ENCODE results near the gene TTYH1.

The TTYH1 gene

DNA sequence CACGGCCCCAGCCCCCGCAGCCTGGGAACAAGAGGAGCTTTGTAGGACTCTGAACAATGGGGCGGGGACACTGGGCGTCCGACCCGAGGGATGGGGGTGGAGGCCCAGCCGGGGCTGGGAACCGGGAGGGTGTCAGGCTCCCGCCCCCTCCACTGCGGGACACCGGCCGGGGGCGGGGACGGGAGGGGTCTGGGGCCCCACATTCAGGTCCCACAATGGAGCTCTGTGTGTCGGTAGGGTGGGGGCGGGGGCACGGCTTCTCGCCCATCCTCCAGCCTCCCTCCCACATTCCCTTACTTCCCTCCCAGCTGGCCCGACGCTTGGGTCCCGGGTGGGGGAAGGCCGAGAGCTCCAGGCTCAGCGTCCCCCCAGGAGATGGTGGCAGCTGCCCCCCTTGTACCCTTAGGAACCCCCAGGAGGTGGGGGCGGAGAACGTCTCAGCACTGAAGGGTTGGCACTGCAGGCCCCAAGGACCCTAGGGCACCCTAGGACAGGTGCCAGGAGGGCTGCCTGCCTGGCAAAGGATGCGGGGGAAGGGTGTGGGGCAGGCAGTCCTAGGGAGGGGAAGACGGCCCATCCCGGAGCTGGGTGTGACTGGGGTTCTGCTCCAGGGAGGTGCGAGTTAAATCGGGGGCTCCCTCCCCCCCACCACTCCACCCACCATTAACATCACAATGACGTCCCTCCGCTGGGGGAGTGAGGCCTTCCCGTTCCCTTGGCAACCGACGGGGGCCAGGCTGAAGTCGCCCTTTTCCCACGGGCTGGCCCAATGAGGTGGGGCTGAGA lies 5.3 kb downstream of the TTYH1 start:
- TF ChIP-seq, protein P1, sequence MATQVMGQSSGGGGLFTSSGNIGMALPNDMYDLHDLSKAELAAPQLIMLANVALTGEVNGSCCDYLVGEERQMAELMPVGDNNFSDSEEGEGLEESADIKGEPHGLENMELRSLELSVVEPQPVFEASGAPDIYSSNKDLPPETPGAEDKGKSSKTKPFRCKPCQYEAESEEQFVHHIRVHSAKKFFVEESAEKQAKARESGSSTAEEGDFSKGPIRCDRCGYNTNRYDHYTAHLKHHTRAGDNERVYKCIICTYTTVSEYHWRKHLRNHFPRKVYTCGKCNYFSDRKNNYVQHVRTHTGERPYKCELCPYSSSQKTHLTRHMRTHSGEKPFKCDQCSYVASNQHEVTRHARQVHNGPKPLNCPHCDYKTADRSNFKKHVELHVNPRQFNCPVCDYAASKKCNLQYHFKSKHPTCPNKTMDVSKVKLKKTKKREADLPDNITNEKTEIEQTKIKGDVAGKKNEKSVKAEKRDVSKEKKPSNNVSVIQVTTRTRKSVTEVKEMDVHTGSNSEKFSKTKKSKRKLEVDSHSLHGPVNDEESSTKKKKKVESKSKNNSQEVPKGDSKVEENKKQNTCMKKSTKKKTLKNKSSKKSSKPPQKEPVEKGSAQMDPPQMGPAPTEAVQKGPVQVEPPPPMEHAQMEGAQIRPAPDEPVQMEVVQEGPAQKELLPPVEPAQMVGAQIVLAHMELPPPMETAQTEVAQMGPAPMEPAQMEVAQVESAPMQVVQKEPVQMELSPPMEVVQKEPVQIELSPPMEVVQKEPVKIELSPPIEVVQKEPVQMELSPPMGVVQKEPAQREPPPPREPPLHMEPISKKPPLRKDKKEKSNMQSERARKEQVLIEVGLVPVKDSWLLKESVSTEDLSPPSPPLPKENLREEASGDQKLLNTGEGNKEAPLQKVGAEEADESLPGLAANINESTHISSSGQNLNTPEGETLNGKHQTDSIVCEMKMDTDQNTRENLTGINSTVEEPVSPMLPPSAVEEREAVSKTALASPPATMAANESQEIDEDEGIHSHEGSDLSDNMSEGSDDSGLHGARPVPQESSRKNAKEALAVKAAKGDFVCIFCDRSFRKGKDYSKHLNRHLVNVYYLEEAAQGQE (IDR thresholded peaks at IDR 0.05; ENCODE audit: insufficient replicate concordance, low read depth): no peak
- TF ChIP-seq, protein P2, sequence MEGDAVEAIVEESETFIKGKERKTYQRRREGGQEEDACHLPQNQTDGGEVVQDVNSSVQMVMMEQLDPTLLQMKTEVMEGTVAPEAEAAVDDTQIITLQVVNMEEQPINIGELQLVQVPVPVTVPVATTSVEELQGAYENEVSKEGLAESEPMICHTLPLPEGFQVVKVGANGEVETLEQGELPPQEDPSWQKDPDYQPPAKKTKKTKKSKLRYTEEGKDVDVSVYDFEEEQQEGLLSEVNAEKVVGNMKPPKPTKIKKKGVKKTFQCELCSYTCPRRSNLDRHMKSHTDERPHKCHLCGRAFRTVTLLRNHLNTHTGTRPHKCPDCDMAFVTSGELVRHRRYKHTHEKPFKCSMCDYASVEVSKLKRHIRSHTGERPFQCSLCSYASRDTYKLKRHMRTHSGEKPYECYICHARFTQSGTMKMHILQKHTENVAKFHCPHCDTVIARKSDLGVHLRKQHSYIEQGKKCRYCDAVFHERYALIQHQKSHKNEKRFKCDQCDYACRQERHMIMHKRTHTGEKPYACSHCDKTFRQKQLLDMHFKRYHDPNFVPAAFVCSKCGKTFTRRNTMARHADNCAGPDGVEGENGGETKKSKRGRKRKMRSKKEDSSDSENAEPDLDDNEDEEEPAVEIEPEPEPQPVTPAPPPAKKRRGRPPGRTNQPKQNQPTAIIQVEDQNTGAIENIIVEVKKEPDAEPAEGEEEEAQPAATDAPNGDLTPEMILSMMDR (IDR thresholded peaks at IDR 0.05; ENCODE audit: insufficient read depth, low read length): no peak
- TF ChIP-seq GABPA (IDR thresholded peaks at IDR 0.05; ENCODE audit: low read depth): no peak
- TF ChIP-seq POLR2AphosphoS5 (IDR thresholded peaks at IDR 0.05; ENCODE audit: low read depth): no peak
- TF ChIP-seq SPI1 (IDR thresholded peaks at IDR 0.05; ENCODE audit: borderline replicate concordance, low read depth): no peak
- Histone ChIP-seq H3K27me3 (ENCODE audit: insufficient read depth, poor library complexity, severe bottlenecking) (peaks cover 33% of the 10 kb centered on the region), H3K4me3 (replicated peaks; ENCODE audit: insufficient read depth, low read length) (no peak overlapping the region), H3K27ac (replicated peaks) (no peak overlapping the region)
- DNase-seq (ENCODE audit: low read depth in 1 of 2, low spot score in 1 of 2): no peak

DNA sequence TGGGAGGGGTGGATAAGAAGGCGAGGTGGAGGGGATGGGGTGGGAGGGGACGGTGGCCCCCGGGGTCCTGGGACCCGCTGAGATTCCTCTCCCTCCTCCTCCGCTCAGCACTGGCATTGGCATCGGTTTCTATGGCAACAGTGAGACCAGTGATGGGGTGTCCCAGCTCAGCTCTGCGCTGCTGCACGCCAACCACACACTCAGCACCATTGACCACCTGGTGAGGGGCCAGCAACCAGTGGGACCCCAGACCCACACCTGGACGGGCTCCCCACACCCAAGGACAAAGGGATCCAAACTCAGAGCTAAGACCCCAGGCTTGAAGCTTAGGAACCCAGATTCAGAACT lies 5.9 kb downstream of the TTYH1 start:
- no peak overlapping the region for H3K4me3 ChIP-seq (replicated peaks; ENCODE audit: insufficient read depth, low read length)
- no peak for DNase-seq (ENCODE audit: low read depth in 1 of 2, low spot score in 1 of 2)
- no peak overlapping the region for H3K27ac ChIP-seq (replicated peaks)
- peaks cover 31% of the 10 kb centered on the region for H3K27me3 ChIP-seq (ENCODE audit: insufficient read depth, poor library complexity, severe bottlenecking)
- no peak for TF ChIP-seq POLR2AphosphoS5 (IDR thresholded peaks at IDR 0.05; ENCODE audit: low read depth)

DNA sequence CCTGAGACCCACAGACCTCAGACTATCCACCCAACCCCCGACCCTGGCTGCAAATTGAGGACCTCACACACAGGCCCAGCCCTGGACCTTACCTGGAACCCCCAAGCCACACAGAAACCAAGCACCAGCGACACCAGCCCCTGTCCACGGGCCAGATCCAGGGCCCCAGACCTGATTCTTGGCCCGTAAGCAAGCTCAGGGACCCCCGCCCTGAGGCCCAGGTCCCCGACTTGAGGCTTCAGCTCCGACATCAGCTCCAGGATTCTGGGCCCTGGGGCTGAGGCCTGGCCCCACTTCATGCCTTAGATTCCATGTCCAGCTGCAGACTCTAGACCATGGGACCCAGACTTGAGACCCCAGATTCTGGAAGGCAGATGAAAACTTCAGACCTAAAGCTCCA lies 6.3 kb downstream of the TTYH1 start:
- no peak overlapping the region for H3K4me3 ChIP-seq (replicated peaks; ENCODE audit: insufficient read depth, low read length)
- no peak overlapping the region for H3K27ac ChIP-seq (replicated peaks)
- H3K27me3 ChIP-seq (ENCODE audit: insufficient read depth, poor library complexity, severe bottlenecking): peaks cover 28% of the 10 kb centered on the region
- TF ChIP-seq, protein P1 (IDR thresholded peaks at IDR 0.05; ENCODE audit: insufficient replicate concordance, low read depth): no peak
- TF ChIP-seq, protein P2 (IDR thresholded peaks at IDR 0.05; ENCODE audit: insufficient read depth, low read length): no peak
- no peak for TF ChIP-seq SPI1 (IDR thresholded peaks at IDR 0.05; ENCODE audit: borderline replicate concordance, low read depth)
- no peak for TF ChIP-seq GABPA (IDR thresholded peaks at IDR 0.05; ENCODE audit: low read depth)
- TF ChIP-seq POLR2AphosphoS5 (IDR thresholded peaks at IDR 0.05; ENCODE audit: low read depth): no peak
- DNase-seq (ENCODE audit: low read depth in 1 of 2, low spot score in 1 of 2): no peak

DNA sequence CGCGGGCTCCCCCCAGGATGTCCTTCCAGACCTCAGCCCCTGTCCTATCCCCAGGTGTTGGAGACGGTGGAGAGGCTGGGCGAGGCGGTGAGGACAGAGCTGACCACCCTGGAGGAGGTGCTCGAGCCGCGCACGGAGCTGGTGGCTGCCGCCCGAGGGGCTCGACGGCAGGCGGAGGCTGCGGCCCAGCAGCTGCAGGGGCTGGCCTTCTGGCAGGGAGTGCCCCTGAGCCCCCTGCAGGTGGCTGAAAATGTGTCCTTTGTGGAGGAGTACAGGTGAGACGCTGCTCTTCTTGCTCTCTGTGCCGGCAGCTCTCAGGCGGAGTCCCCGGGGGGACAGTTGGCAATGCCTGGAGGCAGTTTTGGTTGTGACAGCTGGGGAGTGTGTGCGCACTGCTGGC lies 6.9 kb downstream of the TTYH1 start:
- peaks cover 21% of the 10 kb centered on the region for H3K27me3 ChIP-seq (ENCODE audit: insufficient read depth, poor library complexity, severe bottlenecking)
- no peak for DNase-seq (ENCODE audit: low read depth in 1 of 2, low spot score in 1 of 2)
- H3K4me3 ChIP-seq (replicated peaks; ENCODE audit: insufficient read depth, low read length): no peak overlapping the region
- TF ChIP-seq, protein P2 (IDR thresholded peaks at IDR 0.05; ENCODE audit: insufficient read depth, low read length): no peak
- TF ChIP-seq POLR2AphosphoS5 (IDR thresholded peaks at IDR 0.05; ENCODE audit: low read depth): no peak
- no peak for TF ChIP-seq GABPA (IDR thresholded peaks at IDR 0.05; ENCODE audit: low read depth)
- TF ChIP-seq, protein P1 (IDR thresholded peaks at IDR 0.05; ENCODE audit: insufficient replicate concordance, low read depth): no peak
- no peak for TF ChIP-seq SPI1 (IDR thresholded peaks at IDR 0.05; ENCODE audit: borderline replicate concordance, low read depth)
- H3K27ac ChIP-seq (replicated peaks): no peak overlapping the region
